GM12865 (cell line): ENCODE data around the gene DNAJC22.
A peak's percentile ranks its signal among the peaks of the same experiment; 100 is the strongest.

Experiments
- DNase-seq: peaks from one replicate; pipeline ENCODE4 v3.0.0; 2010; ENCODE audit warnings: low read depth
- H3K4me3 ChIP-seq: 2 replicates; pipeline ENCODE4 v1.5.1; 2011; ENCODE audit warnings: mild to moderate bottlenecking, low read depth, low read length, control low read depth
- TF ChIP-seq, protein P1 (sequence below): IDR thresholded peaks from 2 replicates; pipeline ENCODE4 v1.5.1; 2011; ENCODE audit warnings: low read length, control low read depth, low read depth, inconsistent platforms; ENCODE audit not compliant: insufficient read depth; ENCODE audit errors: missing control alignments

DNAJC22 gene

GRCh38 chr12:49357103-49357678, 10.5 kb downstream of the DNAJC22 start:
- DNase-seq = peak; percentile 53
- no peak overlapping the region for H3K4me3 ChIP-seq
- TF ChIP-seq, protein P1, sequence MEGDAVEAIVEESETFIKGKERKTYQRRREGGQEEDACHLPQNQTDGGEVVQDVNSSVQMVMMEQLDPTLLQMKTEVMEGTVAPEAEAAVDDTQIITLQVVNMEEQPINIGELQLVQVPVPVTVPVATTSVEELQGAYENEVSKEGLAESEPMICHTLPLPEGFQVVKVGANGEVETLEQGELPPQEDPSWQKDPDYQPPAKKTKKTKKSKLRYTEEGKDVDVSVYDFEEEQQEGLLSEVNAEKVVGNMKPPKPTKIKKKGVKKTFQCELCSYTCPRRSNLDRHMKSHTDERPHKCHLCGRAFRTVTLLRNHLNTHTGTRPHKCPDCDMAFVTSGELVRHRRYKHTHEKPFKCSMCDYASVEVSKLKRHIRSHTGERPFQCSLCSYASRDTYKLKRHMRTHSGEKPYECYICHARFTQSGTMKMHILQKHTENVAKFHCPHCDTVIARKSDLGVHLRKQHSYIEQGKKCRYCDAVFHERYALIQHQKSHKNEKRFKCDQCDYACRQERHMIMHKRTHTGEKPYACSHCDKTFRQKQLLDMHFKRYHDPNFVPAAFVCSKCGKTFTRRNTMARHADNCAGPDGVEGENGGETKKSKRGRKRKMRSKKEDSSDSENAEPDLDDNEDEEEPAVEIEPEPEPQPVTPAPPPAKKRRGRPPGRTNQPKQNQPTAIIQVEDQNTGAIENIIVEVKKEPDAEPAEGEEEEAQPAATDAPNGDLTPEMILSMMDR = peak; percentile 24

GRCh38 chr12:49358483-49359141, 11.9 kb downstream of the DNAJC22 start:
- TF ChIP-seq, protein P1 = peak; percentile 83
- peak; percentile 89 for DNase-seq
- no peak overlapping the region for H3K4me3 ChIP-seq

GRCh38 chr12:49359671-49360070, 13.0 kb downstream of the DNAJC22 start:
- TF ChIP-seq, protein P1 = no peak
- no peak for DNase-seq
- no peak overlapping the region for H3K4me3 ChIP-seq

- H3K4me3 ChIP-seq = no peak overlapping the region
- TF ChIP-seq, protein P1 = no peak
- DNase-seq = no peak
Observed at GRCh38 chr12:49362077-49362476, 15.4 kb downstream of the DNAJC22 start.

GRCh38 chr12:49364989-49365388, 18.3 kb downstream of the DNAJC22 start:
- no peak for DNase-seq

DNA sequence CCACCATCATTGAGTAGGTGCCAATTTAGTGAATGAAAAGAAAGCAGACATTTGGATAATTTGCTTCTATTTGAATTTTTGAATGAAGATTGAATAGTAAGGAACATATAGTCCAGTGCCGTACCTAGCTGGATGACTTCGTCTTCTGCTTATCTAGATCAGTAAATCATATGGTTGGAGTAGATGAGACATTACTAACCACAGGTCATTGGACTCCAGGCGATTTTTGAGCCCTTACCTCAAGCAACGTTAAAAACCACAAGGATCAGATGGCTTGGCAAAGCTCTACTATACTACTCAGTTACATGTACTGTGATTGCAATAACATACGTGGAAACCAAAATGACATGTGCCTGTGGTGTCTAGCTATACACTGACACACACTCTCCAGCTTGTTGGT, 18.9 kb downstream of the DNAJC22 start:
- DNase-seq = no peak
- TF ChIP-seq, protein P1 = no peak
- H3K4me3 ChIP-seq = peak overlapping the region; percentile 75

More at GRCh38 chr12:49364989-49365388, 18.3 kb downstream of the DNAJC22 start:
- H3K4me3 ChIP-seq = no peak overlapping the region
- TF ChIP-seq, protein P1 = no peak

GRCh38 chr12:49366096-49366651, 19.5 kb downstream of the DNAJC22 start:
- no peak for DNase-seq
- TF ChIP-seq, protein P1 = no peak
- peak overlapping the region; percentile 75 for H3K4me3 ChIP-seq
